GM10266 (cell line): ENCODE data around the gene SMIM12.

Source experiments
- DNase-seq: peaks from one replicate; pipeline ENCODE4 v3.0.0; 2012; ENCODE audit errors: extremely low spot score
- TF ChIP-seq, protein P1 (sequence below): IDR thresholded peaks from 2 replicates; pipeline ENCODE4 v1.5.1; 2012; ENCODE audit warnings: mild to moderate bottlenecking, low read depth; ENCODE audit not compliant: control insufficient read depth, insufficient read depth; ENCODE audit errors: missing control alignments

The SMIM12 gene

DNA sequence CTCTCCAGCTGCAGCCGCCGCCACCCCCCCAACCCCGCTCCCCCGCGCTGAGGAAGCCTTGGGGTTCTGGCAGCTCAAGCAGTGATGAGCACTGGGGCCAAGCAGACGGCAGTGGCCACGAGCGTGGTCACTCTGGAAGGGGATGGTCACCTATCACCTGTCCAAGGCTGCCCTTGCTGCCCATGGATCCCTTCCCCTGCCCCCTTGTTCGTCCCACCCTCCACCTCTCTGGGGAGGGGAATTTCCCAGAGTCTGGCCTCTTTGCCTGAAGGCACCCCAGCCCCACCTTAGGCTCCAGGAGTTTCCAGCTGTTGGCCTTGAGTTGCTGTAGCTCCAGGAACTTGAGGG lies 7.2 kb upstream of the SMIM12 start:
- DNase-seq = no peak
- TF ChIP-seq, protein P1, sequence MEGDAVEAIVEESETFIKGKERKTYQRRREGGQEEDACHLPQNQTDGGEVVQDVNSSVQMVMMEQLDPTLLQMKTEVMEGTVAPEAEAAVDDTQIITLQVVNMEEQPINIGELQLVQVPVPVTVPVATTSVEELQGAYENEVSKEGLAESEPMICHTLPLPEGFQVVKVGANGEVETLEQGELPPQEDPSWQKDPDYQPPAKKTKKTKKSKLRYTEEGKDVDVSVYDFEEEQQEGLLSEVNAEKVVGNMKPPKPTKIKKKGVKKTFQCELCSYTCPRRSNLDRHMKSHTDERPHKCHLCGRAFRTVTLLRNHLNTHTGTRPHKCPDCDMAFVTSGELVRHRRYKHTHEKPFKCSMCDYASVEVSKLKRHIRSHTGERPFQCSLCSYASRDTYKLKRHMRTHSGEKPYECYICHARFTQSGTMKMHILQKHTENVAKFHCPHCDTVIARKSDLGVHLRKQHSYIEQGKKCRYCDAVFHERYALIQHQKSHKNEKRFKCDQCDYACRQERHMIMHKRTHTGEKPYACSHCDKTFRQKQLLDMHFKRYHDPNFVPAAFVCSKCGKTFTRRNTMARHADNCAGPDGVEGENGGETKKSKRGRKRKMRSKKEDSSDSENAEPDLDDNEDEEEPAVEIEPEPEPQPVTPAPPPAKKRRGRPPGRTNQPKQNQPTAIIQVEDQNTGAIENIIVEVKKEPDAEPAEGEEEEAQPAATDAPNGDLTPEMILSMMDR = no peak

DNA sequence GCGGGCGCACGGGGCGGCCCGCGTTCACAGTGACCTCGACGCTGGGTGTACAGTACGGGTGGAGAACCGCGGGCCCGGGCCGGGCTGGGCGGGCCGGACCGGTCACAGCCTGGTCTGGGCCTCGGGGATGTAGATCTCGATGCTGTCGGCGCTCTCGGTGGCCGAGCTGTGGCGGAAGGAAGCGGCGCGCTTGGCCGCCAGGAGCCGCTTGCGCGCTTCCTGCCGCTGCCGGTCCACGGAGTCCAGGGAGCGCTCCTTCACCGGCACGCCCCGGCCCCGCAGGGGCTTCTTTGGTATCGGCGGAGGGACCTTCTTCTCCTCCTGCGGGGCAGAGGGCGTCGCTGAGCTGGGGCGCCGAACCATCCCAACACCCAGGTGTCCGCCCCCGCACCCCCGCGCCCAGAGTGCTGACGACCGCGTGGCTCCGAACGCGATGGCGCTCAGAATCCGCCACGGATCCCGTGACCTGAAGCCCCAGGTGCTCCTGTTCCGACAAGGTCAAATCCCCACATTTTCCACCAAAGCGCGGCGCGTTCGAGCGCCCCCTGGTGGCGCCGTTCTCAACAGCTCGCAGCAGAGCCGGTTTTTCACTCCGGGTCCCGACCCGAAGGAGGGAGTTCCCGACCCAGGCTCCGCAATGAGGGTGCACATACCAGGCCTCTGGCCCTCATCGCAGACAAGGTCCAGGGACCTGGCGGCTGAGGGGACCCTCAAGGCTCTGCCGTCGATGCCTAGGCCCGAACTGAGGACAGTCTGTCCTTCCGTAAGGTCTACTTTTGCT lies 6.6 kb upstream of the SMIM12 start:
- TF ChIP-seq, protein P1 = peak; percentile 93
- DNase-seq = peak; percentile 93

DNA sequence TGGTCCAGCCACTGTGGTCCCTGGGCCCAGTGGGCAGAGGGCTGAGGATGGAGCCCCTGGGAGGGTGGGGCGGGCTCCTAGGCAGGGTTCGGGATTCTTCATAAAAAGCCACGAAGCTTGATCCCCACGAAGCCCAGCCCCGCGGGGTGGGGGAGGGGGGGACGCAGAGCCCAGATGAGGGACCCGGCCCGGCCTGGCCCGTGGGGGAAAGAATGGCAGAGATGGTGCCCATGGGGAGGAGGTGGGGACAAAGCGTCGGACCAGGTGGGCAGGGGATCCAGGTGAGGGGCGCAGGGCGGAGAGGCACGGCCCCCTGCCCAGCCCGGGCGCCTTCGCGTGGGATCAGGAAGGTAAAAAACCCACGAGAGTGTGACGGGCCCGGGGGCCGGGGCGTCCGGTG lies 6.0 kb upstream of the SMIM12 start:
- TF ChIP-seq, protein P1 = no peak
- no peak for DNase-seq

DNA sequence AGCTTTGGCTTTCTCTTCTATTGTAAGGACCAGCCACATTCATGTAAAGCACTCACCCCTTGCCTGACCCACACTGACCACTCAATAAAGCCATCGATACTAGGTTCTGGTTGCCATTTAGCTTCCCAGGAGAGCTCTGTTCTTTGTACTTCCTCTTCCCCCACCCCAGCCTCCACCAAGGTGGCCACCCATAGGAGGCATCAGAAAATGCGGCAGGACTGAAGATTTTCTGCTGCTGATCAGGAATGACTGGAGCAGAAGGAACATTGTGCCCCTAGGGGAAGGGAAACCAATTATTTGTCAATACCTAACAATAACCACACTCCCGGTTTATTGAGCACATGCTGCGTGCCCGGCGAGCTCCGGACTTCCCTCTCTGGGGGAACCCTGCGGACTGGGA lies 5.2 kb upstream of the SMIM12 start:
- no peak for DNase-seq
- TF ChIP-seq, protein P1 = no peak

DNA sequence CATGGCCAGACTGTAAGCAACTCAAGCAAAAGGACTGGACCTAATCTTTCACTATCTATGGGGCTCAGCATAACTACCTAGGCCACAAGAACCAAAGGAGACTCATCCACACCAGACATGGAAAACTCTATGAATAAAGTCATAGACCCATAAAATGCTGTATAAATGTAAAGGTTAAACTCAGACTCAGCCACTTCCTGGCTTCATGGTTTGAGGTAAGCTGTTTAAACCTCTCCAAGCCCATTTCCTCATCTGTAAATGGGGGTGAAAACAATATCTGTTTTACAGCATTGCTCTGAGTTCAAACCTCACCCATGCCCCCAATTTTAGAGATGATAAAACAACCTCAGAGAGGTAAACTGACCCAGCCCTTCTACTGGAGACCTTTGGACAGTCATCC lies 4.0 kb upstream of the SMIM12 start:
- no peak for DNase-seq
- TF ChIP-seq, protein P1 = no peak

DNA sequence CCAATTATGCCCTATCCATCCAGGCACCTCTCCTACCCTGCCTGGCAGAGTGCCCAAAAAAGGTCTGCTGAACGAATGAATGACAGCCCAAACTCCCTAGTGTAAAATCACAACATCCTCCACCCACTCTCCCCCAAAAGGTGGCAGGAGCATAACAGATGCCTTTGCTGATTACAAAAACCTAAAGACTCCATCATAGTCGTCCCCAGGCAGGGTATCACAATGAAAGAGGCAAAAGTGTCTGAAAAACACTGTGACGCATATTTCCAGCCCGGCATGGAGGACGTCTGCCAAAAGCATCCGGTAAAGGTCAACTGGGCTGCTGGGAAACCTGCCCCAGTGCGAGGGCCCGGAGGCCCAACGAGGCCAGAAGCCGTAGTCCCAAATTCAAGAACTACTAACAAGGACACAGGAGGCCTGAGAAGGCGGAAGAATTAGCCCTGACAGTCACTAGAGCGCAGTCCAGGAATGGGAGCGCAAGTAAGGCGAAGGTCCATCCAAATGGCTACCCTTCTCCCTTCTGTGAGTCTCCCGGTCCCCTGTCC lies 576 bp downstream of the SMIM12 start:
- DNase-seq = peak; percentile 26
- TF ChIP-seq, protein P1 = no peak

DNA sequence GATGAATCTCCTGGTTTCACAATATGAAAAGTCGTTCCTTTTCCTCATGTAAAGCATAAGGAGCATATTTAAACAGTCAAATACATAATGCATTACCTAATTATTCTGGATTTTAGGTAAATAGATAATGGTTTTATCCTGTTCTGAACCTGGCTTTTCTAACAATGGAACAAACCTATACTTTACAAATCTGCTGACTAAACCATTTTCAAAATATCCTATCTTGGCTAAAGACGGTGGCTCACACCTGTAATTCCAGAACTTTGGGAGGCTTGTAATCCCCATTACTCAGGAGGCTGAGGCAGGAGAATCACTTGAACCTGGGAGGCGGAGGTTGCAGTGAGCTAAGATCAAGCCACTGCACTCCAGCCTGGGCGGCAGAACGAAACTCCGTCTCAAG lies 2.9 kb downstream of the SMIM12 start:
- DNase-seq = no peak
- TF ChIP-seq, protein P1 = no peak
